SK-N-SH (cell line): ENCODE results near the gene TMEM41B. TPM values are rescaled to one million over a fixed set of nuclear protein-coding genes. Genes with fewer than 3 reads are reported as not detected.

Source experiments
- CTCF ChIA-PET: fragments of 300-600, 350-600 bp; formaldehyde crosslinking; extraction: SDS; loops from one replicate; lab custom pipeline; 2021; lab: Yijun Ruan, JAX
- POLR2A ChIA-PET: fragments of 350-600 bp; sonication (Branson Sonifier 250); formaldehyde crosslinking; extraction: SDS; loops from one replicate; lab custom pipeline; 2020; ENCODE audit warnings: antibody characterized with exemption, inconsistent platforms; lab: Yijun Ruan, JAX
- DNase-seq: peaks from one replicate; pipeline ENCODE4 v3.0.0; 2012
- H2AFZ ChIP-seq: fragments of 200-600 bp; sonication (generic); 2 replicates; pipeline ENCODE4 v1.8.1; 2016; ENCODE audit warnings: antibody characterized with exemption, mild to moderate bottlenecking, low read depth
- H3F3A ChIP-seq: fragments of 200-600 bp; sonication (generic); replicated peaks from 2 replicates; pipeline ENCODE3; 2016; ENCODE audit warnings: antibody characterized with exemption, mild to moderate bottlenecking; ENCODE audit not compliant: insufficient read depth
- H3K27ac ChIP-seq, 2 experiments: fragments of 200-500 bp in 1 of 2; fragments of 200-600 bp in 1 of 2; sonication (Bioruptor generic) in 1 of 2; sonication (generic), shearing (Covaris generic) in 1 of 2; 2 replicates each; pipeline versions ENCODE4 v1.5.1 to v1.6.1; 2014 to 2016; ENCODE audit warnings: low read depth in 2 of 2, inconsistent platforms in 1 of 2, low read length in 1 of 2, mild to moderate bottlenecking in 1 of 2, mixed read lengths in 1 of 2
- H3K27me3 ChIP-seq: fragments of 200-600 bp; sonication (generic), shearing (Covaris generic); 2 replicates; pipeline ENCODE4 v1.6.1; 2016; ENCODE audit warnings: mixed run types; ENCODE audit not compliant: insufficient read depth
- H3K36me3 ChIP-seq, 2 experiments: fragments of 200-500 bp in 1 of 2; fragments of 200-600 bp in 1 of 2; sonication (Bioruptor generic) in 1 of 2; sonication (generic) in 1 of 2; replicated peaks in 1 of 2; 2 replicates each; pipeline versions ENCODE3 to v1.5.1; 2014 to 2016; ENCODE audit warnings: low read length in 1 of 2, mild to moderate bottlenecking in 1 of 2; ENCODE audit not compliant: insufficient read depth in 2 of 2, control insufficient read depth in 1 of 2
- H3K4me1 ChIP-seq, 2 experiments: fragments of 200-500 bp in 1 of 2; fragments of 200-600 bp in 1 of 2; sonication (Bioruptor generic) in 1 of 2; sonication (generic), shearing (Covaris generic) in 1 of 2; 2 replicates each; pipeline versions ENCODE4 v1.5.1 to v1.6.1; 2014 to 2016; ENCODE audit warnings: low read depth in 1 of 2, low read length in 1 of 2, mixed run types in 1 of 2; ENCODE audit not compliant: insufficient read depth in 2 of 2, control insufficient read depth in 1 of 2
- H3K4me2 ChIP-seq: fragments of 200-600 bp; sonication (generic), shearing (Covaris generic); 2 replicates; pipeline ENCODE4 v1.6.1; 2017; ENCODE audit warnings: mixed run types
- H3K4me3 ChIP-seq, 2 experiments: fragments of 200-500 bp in 1 of 2; fragments of 200-600 bp in 1 of 2; sonication (Bioruptor generic) in 1 of 2; sonication (generic), shearing (Covaris generic) in 1 of 2; 2 replicates each; pipeline versions ENCODE4 v1.5.1 to v1.8.1; 2014 to 2016; ENCODE audit warnings: low read depth in 2 of 2, inconsistent platforms in 1 of 2, low read length in 1 of 2, mild to moderate bottlenecking in 1 of 2, mixed read lengths in 1 of 2, moderate library complexity in 1 of 2
- H3K79me2 ChIP-seq: fragments of 200-600 bp; sonication (generic); 2 replicates; pipeline ENCODE4 v1.8.1; 2017; ENCODE audit warnings: mild to moderate bottlenecking; ENCODE audit not compliant: insufficient read depth
- H3K9ac ChIP-seq: fragments of 200-600 bp; sonication (generic); 2 replicates; pipeline ENCODE4 v1.6.1; 2017; ENCODE audit warnings: mixed run types
- H3K9me2 ChIP-seq: fragments of 200-600 bp; sonication (generic); 2 replicates; pipeline ENCODE4 v1.6.1; 2017; ENCODE audit warnings: mixed run types
- H3K9me3 ChIP-seq: fragments of 200-600 bp; sonication (generic); 2 replicates; pipeline ENCODE4 v1.6.1; 2017; ENCODE audit warnings: mixed run types, mild to moderate bottlenecking, moderate library complexity
- H4K20me1 ChIP-seq: fragments of 200-600 bp; sonication (generic); 2 replicates; pipeline ENCODE4 v1.6.1; 2017; ENCODE audit warnings: mild to moderate bottlenecking, mixed run types; ENCODE audit not compliant: insufficient read depth
- CHD2 ChIP-seq: fragments of 150-350 bp; IDR thresholded peaks from 2 replicates; pipeline ENCODE4 v1.6.1; 2018; ENCODE audit warnings: low read length; ENCODE audit not compliant: partially characterized antibody
- GATA2 ChIP-seq: sonication (generic); formaldehyde crosslinking; IDR thresholded peaks from 2 replicates; pipeline ENCODE4 v1.5.0; 2020; ENCODE audit warnings: mild to moderate bottlenecking, missing genetic modification reagents
- MAX ChIP-seq: IDR thresholded peaks from 2 replicates; pipeline ENCODE4 v1.4.0; 2012; ENCODE audit warnings: low read depth
- NFIC ChIP-seq: IDR thresholded peaks from 2 replicates; pipeline ENCODE4 v1.4.0; 2012; ENCODE audit warnings: borderline replicate concordance
- RAD21 ChIP-seq: IDR thresholded peaks from 2 replicates; pipeline ENCODE4 v1.6.1; 2012; ENCODE audit warnings: mild to moderate bottlenecking, low read length
- REST ChIP-seq: IDR thresholded peaks from 2 replicates; pipeline ENCODE4 v1.6.1; 2012; ENCODE audit warnings: mild to moderate bottlenecking, low read depth, low read length, moderate library complexity
- WGBS: methylation state at CpG from one replicate; pipeline ENCODE4 v1.1.6; 2017; ENCODE audit warnings: low lambda C conversion rate; 5-methylcytosine and 5-hydroxymethylcytosine counted together
- polyA plus RNA-seq, 3 experiments: library from polyadenylated mRNA; depleted of rRNA; stranded (reverse); fragments of >200 nt; gene quantifications; 2 replicates each; pipeline ENCODE4 v1.2.3, GENCODE V29; 2012

TMEM41B gene
- polyA plus RNA-seq, 1 of the 3 experiments (the other 2 are of a cell fraction) = 23.5 TPM

- CTCF ChIA-PET = no interaction called here
- POLR2A ChIA-PET = no interaction called here
- H3K79me2 ChIP-seq = no peaks in the 10 kb centered on the region
Observed at GRCh38 chr11:9344061-9344680, 29.8 kb upstream of the TMEM41B start.

GRCh38 chr11:9341638-9342178 lies 27.3 kb upstream of the TMEM41B start:
- DNase-seq = no peak
- no peak overlapping the region for H3K9ac ChIP-seq
- no peaks in the 10 kb centered on the region for H4K20me1 ChIP-seq
- H3K4me3 ChIP-seq = no peak overlapping the region
- H3K4me2 ChIP-seq = no peak overlapping the region
- WGBS = 79% methylated on average over 5 of the region's 5 CpGs
- no peaks in the 10 kb centered on the region for H3K36me3 ChIP-seq
- H3K4me1 ChIP-seq = no peaks in the 10 kb centered on the region
- TF ChIP-seq CHD2 = no peak
- TF ChIP-seq MAX = no peak
- no peak overlapping the region for H2AFZ ChIP-seq
- ChIA-PET POLR2A (no interaction called here), CTCF (no interaction called here)
- no peaks in the 10 kb centered on the region for H3K27me3 ChIP-seq
- H3K9me3 ChIP-seq = no peaks in the 10 kb centered on the region
- no peaks in the 10 kb centered on the region for H3K79me2 ChIP-seq
- H3K27ac ChIP-seq = no peak overlapping the region
- no peaks in the 10 kb centered on the region for H3F3A ChIP-seq
- no peaks in the 10 kb centered on the region for H3K9me2 ChIP-seq

More at GRCh38 chr11:9344061-9344680, 29.8 kb upstream of the TMEM41B start:
- TF ChIP-seq REST (no peak), NFIC (no peak), GATA2 (CRISPR knock-in tag) (no peak), RAD21 (no peak)
- Histone ChIP-seq H3K9me2 (no peaks in the 10 kb centered on the region), H3K27me3 (no peaks in the 10 kb centered on the region), H3F3A (no peaks in the 10 kb centered on the region), H4K20me1 (no peaks in the 10 kb centered on the region), H3K36me3 (no peaks in the 10 kb centered on the region), H3K9me3 (no peaks in the 10 kb centered on the region), H3K4me3 (no peak overlapping the region), H3K4me1 (no peaks in the 10 kb centered on the region), H2AFZ (no peak overlapping the region), H3K27ac (no peak overlapping the region), H3K4me2 (no peak overlapping the region), H3K9ac (no peak overlapping the region)
- no peak for DNase-seq
- WGBS = 94% methylated on average over 3 of the region's 3 CpGs
